Large intestine (tissue), 3 donors: ENCODE measurements around the gene ZNF333. TPM values are rescaled to one million over a fixed set of nuclear protein-coding genes. Genes with fewer than 3 reads are reported as not detected.
"Not testable (repeated sequence)": the region's sequence is repeated elsewhere in the genome, so short reads cannot be mapped to it uniquely, and the experiment has no call there.

Experiments used
- DNase-seq, 2 donors: peaks; one replicate each; pipeline versions ENCODE4 v3.0.0 to v3.0.0-alpha.2; 2013
- H3K27ac ChIP-seq: one replicate; pipeline ENCODE4 v1.5.1; 2013; ENCODE audit warnings: low read length
- H3K27me3 ChIP-seq: 2 replicates; pipeline ENCODE4 v1.6.1; 2013; ENCODE audit warnings: low read length; ENCODE audit not compliant: control insufficient read depth, insufficient read depth
- H3K36me3 ChIP-seq: 2 replicates; pipeline ENCODE4 v1.6.1; 2013; ENCODE audit warnings: low read length; ENCODE audit not compliant: control insufficient read depth, insufficient read depth
- H3K4me1 ChIP-seq: one replicate; pipeline ENCODE4 v1.6.1; 2013; ENCODE audit warnings: low read length; ENCODE audit not compliant: control insufficient read depth, insufficient read depth
- H3K4me3 ChIP-seq: one replicate; pipeline ENCODE4 v1.5.1; 2013; ENCODE audit warnings: low read length
- H3K9me3 ChIP-seq: one replicate; pipeline ENCODE4 v1.6.1; 2013; ENCODE audit warnings: mild to moderate bottlenecking, low read depth, low read length, moderate library complexity; ENCODE audit not compliant: control insufficient read depth
- WGBS: methylation state at CpG from one replicate; pipeline ENCODE4 v1.1.5; 2013; ENCODE audit warnings: low lambda C conversion rate; ENCODE audit not compliant: insufficient coverage; 5-methylcytosine and 5-hydroxymethylcytosine counted together
- polyA plus RNA-seq: library from polyadenylated mRNA; unstranded; fragments of 120-200 nt; gene quantifications from one replicate; pipeline ENCODE4 v1.2.1, GENCODE V29; 2013

Gene ZNF333
- polyA plus RNA-seq, 1 donor = 14.1 TPM

- no peaks in the 10 kb centered on the region for H3K9me3 ChIP-seq
- H3K27ac ChIP-seq = no peak overlapping the region
- DNase-seq = no peak
- H3K4me1 ChIP-seq = no peaks in the 10 kb centered on the region
- H3K36me3 ChIP-seq = no peaks in the 10 kb centered on the region
- no peak overlapping the region for H3K4me3 ChIP-seq
- H3K27me3 ChIP-seq = no peaks in the 10 kb centered on the region
These were observed 42.7 kb downstream of the ZNF333 start for GRCh38 chr19:14732510-14732909.

GRCh38 chr19:14733574-14733973, 43.7 kb downstream of the ZNF333 start:
- H3K9me3 ChIP-seq = no peaks in the 10 kb centered on the region
- no peak overlapping the region for H3K27ac ChIP-seq
- DNase-seq = no peak
- no peaks in the 10 kb centered on the region for H3K4me1 ChIP-seq
- no peak overlapping the region for H3K4me3 ChIP-seq
- no peaks in the 10 kb centered on the region for H3K27me3 ChIP-seq
- no peaks in the 10 kb centered on the region for H3K36me3 ChIP-seq
- WGBS = no CpG with 5 or more reads among the region's 1 CpG

DNA sequence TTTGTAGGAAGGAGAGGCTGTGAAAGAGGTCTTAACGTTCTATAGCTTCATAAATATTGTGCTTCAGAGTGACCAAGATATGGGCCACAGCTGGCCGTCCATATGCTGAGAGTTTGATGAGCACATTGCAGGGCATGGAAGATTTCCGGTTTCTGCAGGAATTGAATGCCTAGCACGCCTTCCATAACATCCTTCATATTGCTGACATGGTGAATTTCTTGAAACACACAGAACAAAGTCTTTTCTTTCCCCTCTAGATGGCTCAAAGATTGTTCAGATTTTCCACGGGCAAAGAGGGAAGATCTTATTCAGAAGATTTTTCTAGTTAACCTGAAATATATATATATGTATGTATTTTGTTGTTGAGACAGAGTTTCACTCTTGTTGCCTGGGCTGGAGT, 46.1 kb downstream of the ZNF333 start:
- Histone ChIP-seq H3K27ac (no peak overlapping the region), H3K9me3 (no peaks in the 10 kb centered on the region), H3K4me3 (no peak overlapping the region), H3K36me3 (no peaks in the 10 kb centered on the region), H3K4me1 (no peaks in the 10 kb centered on the region), H3K27me3 (no peaks in the 10 kb centered on the region)
- WGBS = no CpG with 5 or more reads among the region's 5 CpGs
- no peak for DNase-seq

DNA sequence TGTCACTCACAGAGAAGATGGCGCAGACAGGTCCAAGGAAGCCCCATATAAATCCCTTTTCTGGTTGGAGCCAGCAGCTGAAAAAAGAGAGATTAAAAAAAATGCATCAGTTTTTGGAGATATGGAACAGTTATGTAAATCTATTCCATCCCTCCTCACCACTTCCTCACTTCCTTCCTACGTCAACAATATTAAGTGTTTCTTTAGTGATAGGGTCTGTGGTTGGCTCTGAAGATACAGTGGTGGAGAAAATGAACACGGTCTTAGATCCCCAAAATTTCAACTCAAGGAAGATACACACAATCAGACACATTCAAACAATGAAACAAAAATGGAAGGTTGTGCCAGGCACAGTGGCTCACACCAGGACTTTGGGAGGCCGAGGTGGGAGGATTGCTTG, 57.0 kb downstream of the ZNF333 start:
- no peaks in the 10 kb centered on the region for H3K36me3 ChIP-seq
- DNase-seq = no peak

GRCh38 chr19:14748601-14749000, 58.8 kb downstream of the ZNF333 start:
- WGBS = 83% methylated on average over 2 of the region's 6 CpGs
- no peak overlapping the region for H3K4me3 ChIP-seq
- DNase-seq = no peak
- no peak overlapping the region for H3K27ac ChIP-seq
- no peaks in the 10 kb centered on the region for H3K36me3 ChIP-seq
- no peaks in the 10 kb centered on the region for H3K9me3 ChIP-seq
- H3K27me3 ChIP-seq = no peaks in the 10 kb centered on the region
- no peaks in the 10 kb centered on the region for H3K4me1 ChIP-seq

More for the DNA sequence above, 57.0 kb downstream of the ZNF333 start:
- no peaks in the 10 kb centered on the region for H3K9me3 ChIP-seq
- 83% methylated on average over 1 of the region's 4 CpGs for WGBS
- no peak overlapping the region for H3K4me3 ChIP-seq
- no peaks in the 10 kb centered on the region for H3K4me1 ChIP-seq
- no peak overlapping the region for H3K27ac ChIP-seq
- no peaks in the 10 kb centered on the region for H3K27me3 ChIP-seq

DNA sequence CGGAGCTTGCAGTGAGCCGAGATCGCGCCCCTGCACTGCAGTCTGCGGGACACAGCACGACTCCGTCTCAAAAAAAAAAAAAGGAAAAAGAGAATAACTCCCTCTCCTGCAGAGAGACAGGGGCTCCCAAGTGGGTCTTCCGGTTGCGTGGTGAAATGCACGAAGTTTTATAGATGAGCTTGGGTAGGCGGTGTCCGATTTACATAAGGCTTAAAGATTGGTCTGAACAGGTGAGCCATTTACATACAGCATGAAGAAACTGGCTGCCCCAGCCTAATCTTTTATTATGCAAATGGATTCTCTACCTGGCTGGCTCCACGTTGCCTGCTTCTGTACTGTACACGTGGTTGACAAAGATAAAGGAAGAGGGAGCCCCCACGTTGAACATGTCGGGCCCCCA, 69.0 kb downstream of the ZNF333 start:
- H3K9me3 ChIP-seq = peaks cover 4% of the 10 kb centered on the region
- H3K4me3 ChIP-seq = no peak overlapping the region
- no CpG with 5 or more reads among the region's 16 CpGs for WGBS
- H3K27ac ChIP-seq = no peak overlapping the region
- H3K4me1 ChIP-seq = no peaks in the 10 kb centered on the region
- H3K36me3 ChIP-seq = no peaks in the 10 kb centered on the region
- H3K27me3 ChIP-seq = no peaks in the 10 kb centered on the region
- DNase-seq = peak; percentile 5 to 36

DNA sequence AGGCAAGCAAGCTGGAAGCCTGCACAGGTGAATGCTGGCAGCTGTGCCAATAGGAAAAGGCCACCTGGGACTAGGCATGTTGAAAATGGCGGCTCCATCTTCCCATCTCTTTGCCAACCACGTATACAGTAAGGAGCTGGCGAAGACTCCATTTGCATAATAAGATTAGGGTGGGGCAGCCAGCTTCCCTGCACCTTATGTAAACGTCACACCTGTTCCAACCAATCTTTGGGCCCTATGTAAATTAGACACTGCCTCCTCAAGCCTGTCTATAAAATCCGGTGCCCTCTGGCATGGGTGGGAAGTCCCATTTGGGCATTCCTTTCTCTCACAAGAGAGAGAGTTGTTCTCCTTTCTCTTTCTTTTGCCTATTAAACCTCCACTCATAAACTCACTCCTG, 71.8 kb downstream of the ZNF333 start:
- Histone ChIP-seq H3K4me1 (no peaks in the 10 kb centered on the region), H3K9me3 (peaks cover 4% of the 10 kb centered on the region), H3K4me3 (no peak overlapping the region), H3K36me3 (no peaks in the 10 kb centered on the region), H3K27ac (no peak overlapping the region), H3K27me3 (no peaks in the 10 kb centered on the region)
- no peak for DNase-seq
- WGBS = 40% methylated on average over 1 of the region's 5 CpGs

- no peak overlapping the region for H3K27ac ChIP-seq
- H3K4me1 ChIP-seq = no peaks in the 10 kb centered on the region
- no peak overlapping the region for H3K4me3 ChIP-seq
- 100% methylated on average over 1 of the region's 2 CpGs for WGBS
- DNase-seq = no peak
- H3K27me3 ChIP-seq = no peaks in the 10 kb centered on the region
- peaks cover 4% of the 10 kb centered on the region for H3K9me3 ChIP-seq
- no peaks in the 10 kb centered on the region for H3K36me3 ChIP-seq
These were observed 72.3 kb downstream of the ZNF333 start for GRCh38 chr19:14762111-14762510.

DNA sequence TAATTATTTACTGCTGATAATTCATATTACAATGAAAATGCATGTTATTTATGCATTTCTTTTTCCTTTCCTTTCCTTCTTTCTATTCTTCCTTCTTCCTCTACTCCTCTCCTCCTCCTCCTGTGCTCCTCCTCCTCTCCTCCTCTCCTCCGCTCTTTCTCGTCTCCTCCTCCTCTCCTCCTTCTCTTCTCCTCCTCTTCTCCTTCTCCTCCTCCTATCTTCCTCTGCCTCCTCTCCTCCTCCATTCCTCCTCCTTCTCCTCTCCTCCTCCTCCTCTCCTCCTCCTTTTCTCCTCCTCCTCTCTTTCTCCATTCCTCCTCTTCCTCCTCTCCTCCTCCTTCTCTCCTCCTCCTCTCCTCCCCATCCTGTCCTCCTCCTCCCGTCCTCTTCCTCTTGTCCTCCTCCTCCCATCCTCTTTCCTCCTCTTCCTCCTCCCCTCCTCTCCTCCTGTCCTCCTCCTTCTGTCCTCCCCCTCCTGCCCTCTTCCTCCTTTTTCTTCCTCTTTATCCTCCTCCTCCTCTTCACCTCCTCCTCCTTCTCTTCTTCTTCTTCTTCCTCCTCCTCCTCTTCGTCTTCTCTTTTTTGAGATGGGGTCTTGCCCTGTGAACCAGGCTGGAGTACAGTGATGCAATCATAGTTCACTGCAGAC, 73.8 kb downstream of the ZNF333 start:
- no peaks in the 10 kb centered on the region for H3K27me3 ChIP-seq
- H3K9me3 ChIP-seq = peaks cover 4% of the 10 kb centered on the region
- no peak for DNase-seq
- no peaks in the 10 kb centered on the region for H3K36me3 ChIP-seq
- H3K4me1 ChIP-seq = no peaks in the 10 kb centered on the region
- H3K4me3 ChIP-seq = no peak overlapping the region
- no peak overlapping the region for H3K27ac ChIP-seq
- WGBS = 86% methylated on average over 3 of the region's 4 CpGs

GRCh38 chr19:14764401-14764800, 74.6 kb downstream of the ZNF333 start:
- Histone ChIP-seq H3K36me3 (no peaks in the 10 kb centered on the region), H3K27ac (no peak overlapping the region), H3K4me3 (no peak overlapping the region), H3K9me3 (peaks cover 4% of the 10 kb centered on the region), H3K4me1 (no peaks in the 10 kb centered on the region), H3K27me3 (no peaks in the 10 kb centered on the region)
- WGBS = no CpG with 5 or more reads among the region's 9 CpGs
- no peak for DNase-seq

GRCh38 chr19:14765403-14765802, 75.6 kb downstream of the ZNF333 start:
- not testable (repeated sequence) for H3K4me3 ChIP-seq, H3K27me3 ChIP-seq, DNase-seq, H3K9me3 ChIP-seq, H3K4me1 ChIP-seq, H3K27ac ChIP-seq, H3K36me3 ChIP-seq
- WGBS = no CpG with 5 or more reads among the region's 18 CpGs
